GM06990 (cell line): ENCODE measurements around the gene LMO7.

Experiments used
- DNase-seq: peaks from one replicate; pipeline ENCODE4 v3.0.0-alpha.2; 2011; ENCODE audit not compliant: insufficient read length; ENCODE audit errors: extremely low read depth
- H3K27me3 ChIP-seq: replicated peaks from 2 replicates; pipeline ENCODE4 v1.6.0; 2011; ENCODE audit warnings: low read length; ENCODE audit not compliant: control insufficient read depth, insufficient read depth
- H3K36me3 ChIP-seq: 2 replicates; pipeline ENCODE4 v1.5.1; 2011; ENCODE audit warnings: low read length; ENCODE audit not compliant: control insufficient read depth, insufficient read depth
- H3K4me3 ChIP-seq: replicated peaks from 2 replicates; pipeline ENCODE4 v1.5.1; 2011; ENCODE audit warnings: low read depth, mild to moderate bottlenecking, control low read depth, low read length
- TF ChIP-seq, protein P1 (sequence below): IDR thresholded peaks from 2 replicates; pipeline ENCODE4 v1.5.1; 2011; ENCODE audit warnings: low read length, control low read depth, mild to moderate bottlenecking, inconsistent platforms; ENCODE audit not compliant: insufficient read depth, poor library complexity, severe bottlenecking

Gene LMO7

DNA sequence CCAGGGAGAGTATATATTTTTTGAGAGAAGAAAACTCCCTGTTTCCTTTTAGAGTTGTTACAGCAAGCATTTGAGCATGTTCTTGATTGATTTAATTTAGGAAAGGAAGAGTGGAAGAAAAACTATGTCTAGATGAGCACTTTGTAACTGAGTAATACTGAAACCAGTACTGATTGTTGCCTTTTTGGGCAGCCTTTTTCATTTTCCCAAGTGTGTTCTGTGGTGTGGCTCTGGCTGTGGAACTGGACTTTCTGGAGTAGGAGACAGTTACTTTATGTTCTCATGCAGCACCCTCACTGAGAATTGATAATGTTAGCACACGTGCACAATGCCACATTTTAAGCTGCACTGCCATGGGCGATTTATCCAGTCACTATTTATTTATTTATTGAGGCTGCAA is 211.5 kb downstream of the LMO7 start:
- H3K27me3 ChIP-seq = no peaks in the 10 kb centered on the region
- TF ChIP-seq, protein P1, sequence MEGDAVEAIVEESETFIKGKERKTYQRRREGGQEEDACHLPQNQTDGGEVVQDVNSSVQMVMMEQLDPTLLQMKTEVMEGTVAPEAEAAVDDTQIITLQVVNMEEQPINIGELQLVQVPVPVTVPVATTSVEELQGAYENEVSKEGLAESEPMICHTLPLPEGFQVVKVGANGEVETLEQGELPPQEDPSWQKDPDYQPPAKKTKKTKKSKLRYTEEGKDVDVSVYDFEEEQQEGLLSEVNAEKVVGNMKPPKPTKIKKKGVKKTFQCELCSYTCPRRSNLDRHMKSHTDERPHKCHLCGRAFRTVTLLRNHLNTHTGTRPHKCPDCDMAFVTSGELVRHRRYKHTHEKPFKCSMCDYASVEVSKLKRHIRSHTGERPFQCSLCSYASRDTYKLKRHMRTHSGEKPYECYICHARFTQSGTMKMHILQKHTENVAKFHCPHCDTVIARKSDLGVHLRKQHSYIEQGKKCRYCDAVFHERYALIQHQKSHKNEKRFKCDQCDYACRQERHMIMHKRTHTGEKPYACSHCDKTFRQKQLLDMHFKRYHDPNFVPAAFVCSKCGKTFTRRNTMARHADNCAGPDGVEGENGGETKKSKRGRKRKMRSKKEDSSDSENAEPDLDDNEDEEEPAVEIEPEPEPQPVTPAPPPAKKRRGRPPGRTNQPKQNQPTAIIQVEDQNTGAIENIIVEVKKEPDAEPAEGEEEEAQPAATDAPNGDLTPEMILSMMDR = no peak
- no peak for DNase-seq
- no peaks in the 10 kb centered on the region; the same call in 1 of the 2 replicates for H3K36me3 ChIP-seq
- H3K4me3 ChIP-seq = no peak overlapping the region

DNA sequence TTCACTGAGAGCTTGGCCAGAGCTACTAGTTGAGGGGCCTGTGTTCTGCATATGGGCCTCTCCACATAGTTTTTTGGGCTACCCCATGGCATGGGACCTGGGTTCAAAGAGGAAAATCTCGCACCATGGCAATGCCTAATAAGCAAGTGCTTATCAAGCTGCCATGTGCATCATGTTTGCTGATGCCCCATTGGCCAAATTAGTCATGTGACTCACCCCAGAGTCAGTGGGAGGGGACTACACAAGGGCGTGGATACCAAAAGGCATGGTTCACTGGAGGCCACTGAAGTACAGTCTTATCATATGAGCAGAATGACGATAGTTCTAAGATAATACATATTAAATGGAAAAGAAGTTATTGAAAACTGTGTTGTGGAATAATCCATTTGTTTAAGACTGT is 214.8 kb downstream of the LMO7 start:
- no peaks in the 10 kb centered on the region for H3K27me3 ChIP-seq
- TF ChIP-seq, protein P1 = no peak
- no peak for DNase-seq
- H3K36me3 ChIP-seq = peaks cover 3% of the 10 kb centered on the region
- H3K4me3 ChIP-seq = no peak overlapping the region

DNA sequence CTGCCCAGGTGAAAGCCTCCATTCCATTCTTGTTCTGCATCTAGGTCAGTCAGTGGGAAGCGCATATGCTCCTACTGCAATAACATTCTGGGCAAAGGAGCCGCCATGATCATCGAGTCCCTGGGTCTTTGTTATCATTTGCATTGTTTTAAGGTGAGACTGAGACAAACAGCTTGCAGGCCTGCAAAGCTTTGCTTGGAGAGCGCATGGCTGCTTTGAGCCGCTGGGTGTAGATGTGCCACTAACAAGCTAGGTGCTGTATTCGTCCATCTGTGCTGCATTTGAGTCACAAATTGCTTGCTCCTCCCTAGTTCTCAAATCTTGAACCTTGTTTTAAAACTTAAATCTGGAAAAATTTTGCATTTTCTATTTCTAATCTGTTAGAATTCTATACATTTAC is 219.1 kb downstream of the LMO7 start:
- no peak for DNase-seq
- peaks cover 4% of the 10 kb centered on the region for H3K36me3 ChIP-seq

DNA sequence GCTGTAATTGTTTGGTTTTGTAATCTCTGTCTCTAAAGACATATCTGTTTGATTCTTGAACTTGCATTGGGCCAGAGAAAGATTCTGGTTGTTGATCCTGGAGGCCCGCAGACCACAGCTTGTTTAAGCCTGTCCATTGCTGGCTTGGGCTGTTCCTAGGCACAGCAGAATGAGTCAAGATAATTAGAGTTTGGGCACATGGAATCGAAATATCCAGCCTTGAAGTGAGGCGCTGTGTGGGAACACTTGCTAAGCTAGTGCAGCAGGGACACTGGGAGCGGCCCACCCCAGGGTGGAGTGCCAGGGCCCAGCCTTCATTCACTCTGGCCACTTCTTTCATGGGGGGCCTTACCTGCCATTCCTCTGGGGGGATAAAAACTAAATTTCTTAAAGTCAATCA is 219.7 kb downstream of the LMO7 start:
- TF ChIP-seq, protein P1 = no peak
- H3K27me3 ChIP-seq = no peaks in the 10 kb centered on the region
- no peak overlapping the region for H3K4me3 ChIP-seq
- peaks cover 4% of the 10 kb centered on the region for H3K36me3 ChIP-seq
- DNase-seq = no peak

More for the DNA sequence above, 219.1 kb downstream of the LMO7 start:
- Histone ChIP-seq H3K27me3 (no peaks in the 10 kb centered on the region), H3K4me3 (no peak overlapping the region)
- TF ChIP-seq, protein P1 = no peak

DNA sequence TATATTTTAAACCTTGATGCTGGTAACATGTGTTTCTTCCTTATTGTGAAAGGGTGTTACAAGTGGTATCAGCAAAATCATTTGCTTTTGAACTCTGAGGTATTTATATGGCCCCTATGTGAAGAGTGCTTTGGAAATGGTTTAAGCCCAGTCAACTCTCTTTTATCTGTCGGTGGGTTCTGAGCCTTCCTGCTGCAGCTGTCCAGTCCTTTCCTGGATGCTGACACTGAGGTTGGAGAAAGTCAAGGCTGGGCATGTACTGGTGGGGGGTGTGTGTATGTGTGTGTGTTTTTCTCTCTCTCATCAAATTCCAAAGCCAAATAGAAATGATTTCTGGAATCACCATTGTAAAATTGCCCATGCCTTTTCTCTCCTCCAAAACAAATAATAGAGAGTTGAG is 221.2 kb downstream of the LMO7 start:
- Histone ChIP-seq H3K4me3 (no peak overlapping the region), H3K36me3 (peaks cover 4% of the 10 kb centered on the region), H3K27me3 (no peaks in the 10 kb centered on the region)
- no peak for DNase-seq
- TF ChIP-seq, protein P1 = no peak

DNA sequence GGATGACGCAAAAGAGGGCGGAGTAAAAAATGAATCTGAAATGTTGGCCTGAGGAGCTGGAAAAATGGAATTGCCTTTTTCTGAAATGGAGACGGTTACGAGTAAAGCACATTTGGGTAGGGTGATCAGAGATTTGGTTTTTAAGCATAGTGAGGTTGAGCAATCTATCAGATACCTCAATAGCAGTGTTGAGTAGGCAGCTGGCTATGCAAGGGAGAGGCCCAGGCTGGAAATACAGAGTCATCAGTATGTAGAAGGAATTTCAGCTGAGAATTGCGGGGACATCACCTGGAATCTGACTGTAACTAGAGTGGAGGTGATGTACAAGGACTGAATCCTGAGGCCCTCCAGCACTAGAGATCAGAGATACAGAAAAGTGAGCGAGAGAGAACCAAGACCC is 224.8 kb downstream of the LMO7 start:
- Histone ChIP-seq H3K36me3 (peaks cover 1% of the 10 kb centered on the region), H3K4me3 (no peak overlapping the region), H3K27me3 (no peaks in the 10 kb centered on the region)
- no peak for DNase-seq
- TF ChIP-seq, protein P1 = no peak
